HFF-Myc (cell line): Measurements from ENCODE around the gene KIAA0040.

Experiments used
- DNase-seq: peaks from one replicate; pipeline ENCODE4 v3.0.0-alpha.2; 2011; ENCODE audit warnings: low read depth; ENCODE audit errors: extremely low read depth
- H3K4me3 ChIP-seq: replicated peaks from 2 replicates; pipeline ENCODE4 v1.5.1; 2011; ENCODE audit warnings: low read depth, mild to moderate bottlenecking, control low read depth, low read length
- CTCF ChIP-seq: IDR thresholded peaks from 2 replicates; pipeline ENCODE4 v1.5.1; 2012; ENCODE audit warnings: mild to moderate bottlenecking, low read depth, low read length, control low read depth; ENCODE audit errors: missing control alignments

KIAA0040 gene

GRCh38 chr1:175164751-175165150 is 27.8 kb downstream of the KIAA0040 start:
- TF ChIP-seq CTCF, result no peak
- no peak overlapping the region for H3K4me3 ChIP-seq
- DNase-seq, result no peak

- no peak overlapping the region for H3K4me3 ChIP-seq
- TF ChIP-seq CTCF, result no peak
- DNase-seq, result no peak
Measured at GRCh38 chr1:175163702-175164101, 28.9 kb downstream of the KIAA0040 start.

- DNase-seq, result no peak
- H3K4me3 ChIP-seq, result no peak overlapping the region
- no peak for TF ChIP-seq CTCF
Measured at GRCh38 chr1:175162955-175163354, 29.6 kb downstream of the KIAA0040 start.

GRCh38 chr1:175158170-175158591 is 34.4 kb downstream of the KIAA0040 start:
- no peak for DNase-seq
- H3K4me3 ChIP-seq, result no peak overlapping the region
- TF ChIP-seq CTCF, result no peak

- no peak overlapping the region for H3K4me3 ChIP-seq
- DNase-seq, result no peak
- TF ChIP-seq CTCF, result no peak
Measured at GRCh38 chr1:175157200-175157599, 35.4 kb downstream of the KIAA0040 start.

GRCh38 chr1:175155936-175156335 is 36.6 kb downstream of the KIAA0040 start:
- DNase-seq, result no peak
- H3K4me3 ChIP-seq, result no peak overlapping the region
- TF ChIP-seq CTCF, result no peak

GRCh38 chr1:175155473-175155856 is 37.1 kb downstream of the KIAA0040 start:
- no peak for TF ChIP-seq CTCF
- no peak for DNase-seq
- H3K4me3 ChIP-seq, result no peak overlapping the region
